ENCODE measurements around the gene PCK1. TPM values are rescaled to one million over a fixed set of nuclear protein-coding genes. Genes with fewer than 3 reads are reported as not detected.

The PCK1 gene
- total RNA-seq, 1 experiment from 2014 or later, result 0.21 TPM

DNA sequence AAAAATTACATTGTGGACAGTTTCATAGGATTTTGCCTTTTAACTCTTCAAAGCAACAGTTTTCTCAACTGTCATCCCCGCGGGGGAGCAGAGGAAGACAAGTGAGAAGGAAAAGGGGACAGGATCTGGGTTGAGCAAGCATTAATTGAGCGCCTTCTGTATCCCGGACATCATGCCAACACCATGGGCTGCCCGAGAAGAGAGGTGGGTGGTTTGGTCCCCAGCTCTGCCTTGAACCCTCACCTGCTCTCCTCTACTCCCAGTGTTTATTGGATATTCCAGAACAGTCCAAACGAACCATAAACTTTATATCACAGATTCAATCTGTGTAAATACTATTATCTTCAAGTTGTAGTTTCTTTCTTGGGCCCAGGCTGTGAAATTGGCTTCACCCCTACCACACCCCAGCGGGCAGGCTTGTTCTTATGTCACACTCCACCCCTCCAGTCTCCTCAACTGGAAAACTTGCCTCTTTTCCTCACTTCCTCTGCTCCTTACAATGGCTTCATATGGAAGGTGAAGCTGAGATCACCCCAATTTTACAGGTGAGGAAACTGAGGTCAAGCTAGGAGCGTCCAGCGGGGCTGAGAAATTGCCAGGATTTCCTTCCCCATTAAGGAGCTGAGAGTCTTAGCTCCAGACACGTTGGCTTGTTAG lies 6.0 kb downstream of the PCK1 start:
- Histone ChIP-seq H3K36me3 (ENCODE audit: control insufficient read depth, insufficient read depth, low read length) (no peaks in the 10 kb centered on the region), H3K4me3 (ENCODE audit: low read depth in 2 of 2, low read length in 2 of 2) (no peak overlapping the region), H3K27me3 (ENCODE audit: control insufficient read depth, insufficient read depth, low read length) (peaks cover 4% of the 10 kb centered on the region), H3K9me3 (ENCODE audit: control insufficient read depth, insufficient read depth, low read depth, low read length) (no peaks in the 10 kb centered on the region), H3K4me1 (ENCODE audit: control insufficient read depth, insufficient read depth, low read length) (no peaks in the 10 kb centered on the region), H3K27ac (ENCODE audit: low read length) (no peak overlapping the region)
- in situ Hi-C loops (cut with HindIII; ENCODE audit: low pct_unique_long_range_greater_than_20kb, low sequenced_read_pairs) (no loop called here), intact Hi-C loops (cut with micrococcal nuclease; ENCODE audit: unreplicated experiment) (no loop called here)
- ATAC-seq (no peak), DNase-seq (ENCODE audit: low read depth, low spot score) (no peak)
- TF ChIP-seq, protein P1, sequence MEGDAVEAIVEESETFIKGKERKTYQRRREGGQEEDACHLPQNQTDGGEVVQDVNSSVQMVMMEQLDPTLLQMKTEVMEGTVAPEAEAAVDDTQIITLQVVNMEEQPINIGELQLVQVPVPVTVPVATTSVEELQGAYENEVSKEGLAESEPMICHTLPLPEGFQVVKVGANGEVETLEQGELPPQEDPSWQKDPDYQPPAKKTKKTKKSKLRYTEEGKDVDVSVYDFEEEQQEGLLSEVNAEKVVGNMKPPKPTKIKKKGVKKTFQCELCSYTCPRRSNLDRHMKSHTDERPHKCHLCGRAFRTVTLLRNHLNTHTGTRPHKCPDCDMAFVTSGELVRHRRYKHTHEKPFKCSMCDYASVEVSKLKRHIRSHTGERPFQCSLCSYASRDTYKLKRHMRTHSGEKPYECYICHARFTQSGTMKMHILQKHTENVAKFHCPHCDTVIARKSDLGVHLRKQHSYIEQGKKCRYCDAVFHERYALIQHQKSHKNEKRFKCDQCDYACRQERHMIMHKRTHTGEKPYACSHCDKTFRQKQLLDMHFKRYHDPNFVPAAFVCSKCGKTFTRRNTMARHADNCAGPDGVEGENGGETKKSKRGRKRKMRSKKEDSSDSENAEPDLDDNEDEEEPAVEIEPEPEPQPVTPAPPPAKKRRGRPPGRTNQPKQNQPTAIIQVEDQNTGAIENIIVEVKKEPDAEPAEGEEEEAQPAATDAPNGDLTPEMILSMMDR (IDR thresholded peaks at IDR 0.05), result no peak
- TF ChIP-seq REST (IDR thresholded peaks at IDR 0.05; ENCODE audit: insufficient read depth in 1 of 2, low read depth in 2 of 2, low read length in 1 of 2), result no peak
- TF ChIP-seq SIN3A (IDR thresholded peaks at IDR 0.05; ENCODE audit: borderline replicate concordance, insufficient read depth, low read depth, low read length), result no peak
- no peak for TF ChIP-seq TCF7L2 (IDR thresholded peaks at IDR 0.05; ENCODE audit: low read depth, low read length)
- TF ChIP-seq POLR2AphosphoS5 (IDR thresholded peaks at IDR 0.05; ENCODE audit: low read depth, low read length), result no peak
- CTCF ChIA-PET, result interaction anchor here (0.6 kb wide), 1 partner anchor 1231 kb away, joined by 3 read pairs; no protein-coding TSS in a partner anchor
- BruUV-seq (replicated peaks), result no TSS peak
- POLR2A ChIA-PET, result interaction anchor here (0.7 kb wide), 1 partner anchor 650 kb away, joined by 3 read pairs; no protein-coding TSS in a partner anchor

- POLR2A ChIA-PET, result interaction anchor here (0.7 kb wide), 1 partner anchor 649 kb away, joined by 3 read pairs; no protein-coding TSS in a partner anchor
- no TSS peak for BruUV-seq (replicated peaks)
These were observed 6.7 kb downstream of the PCK1 start for GRCh38 chr20:57567471-57568079.

More at GRCh38 chr20:57567471-57568079, 6.7 kb downstream of the PCK1 start:
- Histone ChIP-seq H3K27ac (ENCODE audit: low read length) (no peak overlapping the region), H3K4me1 (ENCODE audit: control insufficient read depth, insufficient read depth, low read length) (no peaks in the 10 kb centered on the region), H3K4me3 (ENCODE audit: low read depth in 2 of 2, low read length in 2 of 2) (no peak overlapping the region), H3K36me3 (ENCODE audit: control insufficient read depth, insufficient read depth, low read length) (no peaks in the 10 kb centered on the region), H3K9me3 (ENCODE audit: control insufficient read depth, insufficient read depth, low read depth, low read length) (no peaks in the 10 kb centered on the region), H3K27me3 (ENCODE audit: control insufficient read depth, insufficient read depth, low read length) (peaks cover 4% of the 10 kb centered on the region)
- CTCF ChIA-PET, result no interaction called here
- TF ChIP-seq POLR2AphosphoS5 (IDR thresholded peaks at IDR 0.05; ENCODE audit: low read depth, low read length) (no peak), REST (IDR thresholded peaks at IDR 0.05; ENCODE audit: insufficient read depth in 1 of 2, low read depth in 2 of 2, low read length in 1 of 2) (no peak), TCF7L2 (IDR thresholded peaks at IDR 0.05; ENCODE audit: low read depth, low read length) (no peak), SIN3A (IDR thresholded peaks at IDR 0.05; ENCODE audit: borderline replicate concordance, insufficient read depth, low read depth, low read length) (no peak)
- TF ChIP-seq, protein P1 (IDR thresholded peaks at IDR 0.05), result no peak
- no peak for ATAC-seq
- intact Hi-C loops (cut with micrococcal nuclease; ENCODE audit: unreplicated experiment), result no loop called here
- no peak for DNase-seq (ENCODE audit: low read depth, low spot score)
- in situ Hi-C loops (cut with HindIII; ENCODE audit: low pct_unique_long_range_greater_than_20kb, low sequenced_read_pairs), result no loop called here

Data from Panc1 (cell line).